GM18507 (cell line): ENCODE data around the gene CCL7.

ENCODE experiments used
- DNase-seq: peaks from one replicate; pipeline ENCODE4 v3.0.0; 2011; ENCODE audit warnings: low read depth; ENCODE audit not compliant: insufficient read length; ENCODE audit errors: extremely low spot score
- FAIRE-seq: peaks from 2 replicates; lab custom pipeline; 2011; peaks lifted over from hg19 to GRCh38; lab: Jason Lieb, UNC

Gene CCL7

GRCh38 chr17:34245351-34245905 lies 24.6 kb upstream of the CCL7 start:
- no peak for DNase-seq
- no peak for FAIRE-seq

DNA sequence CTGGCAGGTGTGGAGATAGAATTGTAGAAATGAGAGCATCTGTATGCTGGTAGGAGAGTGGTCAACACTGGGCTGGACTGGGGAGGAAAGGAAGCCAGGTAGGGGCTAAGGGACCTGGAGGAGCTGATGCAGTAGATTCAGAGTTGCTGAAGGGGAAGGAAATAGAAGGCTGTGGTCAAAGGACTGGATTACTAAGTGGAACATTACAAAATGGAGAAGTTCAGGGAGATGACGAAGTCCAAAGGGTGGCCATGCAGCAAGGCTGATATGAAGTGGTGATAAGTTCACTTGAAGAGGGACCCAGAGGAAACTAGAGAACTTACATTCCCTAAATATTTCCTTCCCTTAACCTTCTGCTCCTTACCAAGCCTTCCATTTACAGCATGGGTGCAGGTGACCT lies 23.6 kb upstream of the CCL7 start:
- no peak for FAIRE-seq
- no peak for DNase-seq

DNA sequence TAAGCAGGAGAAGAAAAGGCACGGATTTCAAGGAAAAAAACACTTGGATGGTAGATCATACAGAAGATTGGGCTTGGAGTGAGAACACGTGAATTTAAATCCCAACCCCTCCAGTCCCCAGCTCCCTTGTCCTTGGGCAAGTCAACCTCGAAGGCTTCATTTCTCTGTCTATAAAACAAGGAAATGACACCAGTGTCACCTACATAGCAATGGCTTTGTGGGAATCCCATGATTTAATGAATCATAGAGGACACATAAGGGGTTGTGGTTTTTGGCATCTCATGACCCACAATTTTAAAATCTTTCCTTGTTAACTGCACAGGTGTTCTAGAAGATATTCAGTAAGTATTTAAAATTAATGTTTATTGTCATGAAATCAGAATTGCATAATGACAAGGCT lies 23.1 kb upstream of the CCL7 start:
- no peak for DNase-seq

GRCh38 chr17:34248511-34249024 lies 21.5 kb upstream of the CCL7 start:
- no peak for DNase-seq

More for the DNA sequence above, 23.1 kb upstream of the CCL7 start:
- FAIRE-seq = no peak

GRCh38 chr17:34249061-34249460 lies 21.0 kb upstream of the CCL7 start:
- DNase-seq (no peak), FAIRE-seq (no peak)

More at GRCh38 chr17:34248511-34249024, 21.5 kb upstream of the CCL7 start:
- FAIRE-seq = no peak

DNA sequence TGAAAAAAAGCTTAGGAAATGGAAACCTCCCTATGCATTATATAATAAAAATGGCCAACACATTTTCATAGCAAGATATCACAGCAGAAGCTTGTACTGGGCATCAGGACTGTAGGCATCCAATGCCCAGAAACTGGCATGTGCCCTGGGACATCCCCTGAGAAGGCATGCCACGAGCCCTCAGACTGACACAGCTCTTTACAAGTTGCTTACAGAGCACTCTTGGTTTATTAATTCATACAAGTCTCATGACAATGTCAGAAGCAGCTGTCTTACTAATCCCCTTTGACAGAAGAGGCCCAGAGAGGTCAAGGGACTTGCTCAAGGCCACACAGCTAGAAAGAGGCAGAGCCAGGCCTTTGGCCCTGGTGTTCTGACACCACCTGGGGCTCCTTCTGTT lies 20.5 kb upstream of the CCL7 start:
- FAIRE-seq = no peak
- no peak for DNase-seq

GRCh38 chr17:34251186-34251585 lies 18.8 kb upstream of the CCL7 start:
- no peak for FAIRE-seq
- DNase-seq = no peak

DNA sequence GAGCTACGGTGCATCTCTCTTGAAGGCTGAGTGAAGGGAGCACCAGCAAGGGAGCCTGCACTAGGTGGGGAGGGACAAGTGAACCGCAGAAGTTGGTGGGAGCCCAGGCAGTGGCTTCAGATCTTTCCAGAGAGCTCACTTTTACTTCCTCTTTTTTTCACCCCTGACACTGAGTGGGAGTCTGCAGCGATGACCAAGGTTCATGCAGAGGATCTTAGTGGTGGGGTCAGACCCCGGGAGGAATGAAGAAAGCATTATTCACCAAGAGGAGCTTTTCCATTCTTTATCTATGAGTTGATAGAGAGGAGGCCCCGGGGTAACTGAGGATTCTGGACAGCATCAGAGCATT lies 18.0 kb upstream of the CCL7 start:
- DNase-seq (peak; percentile 18), FAIRE-seq (peak; percentile 83)

DNA sequence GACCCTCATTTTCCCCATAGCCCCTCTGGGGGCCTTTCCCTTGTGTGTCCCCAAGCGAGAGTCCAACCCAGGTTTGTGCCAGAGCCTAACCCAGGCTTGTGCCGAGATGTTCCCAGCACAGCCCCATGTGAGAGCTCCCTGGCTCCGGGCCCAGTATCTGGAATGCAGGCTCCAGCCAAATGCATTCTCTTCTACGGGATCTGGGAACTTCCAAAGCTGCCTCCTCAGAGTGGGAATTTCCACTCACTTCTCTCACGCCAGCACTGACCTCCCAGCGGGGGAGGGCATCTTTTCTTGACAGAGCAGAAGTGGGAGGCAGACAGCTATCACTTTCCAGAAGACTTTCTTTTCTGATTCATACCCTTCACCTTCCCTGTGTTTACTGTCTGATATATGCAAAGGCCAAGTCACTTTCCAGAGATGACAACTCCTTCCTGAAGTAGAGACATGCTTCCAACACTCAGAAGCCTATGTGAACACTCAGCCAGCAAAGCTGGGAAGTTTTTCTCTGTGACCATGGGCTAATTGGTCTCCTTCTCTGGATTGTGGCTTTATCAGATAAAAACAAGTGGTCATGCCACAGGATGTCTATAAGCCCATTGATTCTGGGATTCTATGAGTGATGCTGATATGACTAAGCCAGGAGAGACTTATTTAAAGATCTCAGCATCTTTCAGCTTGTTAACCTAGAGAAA lies 17.4 kb upstream of the CCL7 start:
- DNase-seq (no peak), FAIRE-seq (no peak)

- DNase-seq (no peak), FAIRE-seq (no peak)
These were observed 16.9 kb upstream of the CCL7 start for GRCh38 chr17:34253139-34253525.

GRCh38 chr17:34254146-34254545 lies 15.9 kb upstream of the CCL7 start:
- FAIRE-seq (no peak), DNase-seq (no peak)

- no peak for DNase-seq
- FAIRE-seq = no peak
These were observed 15.2 kb upstream of the CCL7 start, which contains the start of gene CCL2 for GRCh38 chr17:34254651-34255380. Gene CCL2 (plus strand): TSS chr17:34255285. CDS start chr17:34255350, 65 bp downstream.

DNA sequence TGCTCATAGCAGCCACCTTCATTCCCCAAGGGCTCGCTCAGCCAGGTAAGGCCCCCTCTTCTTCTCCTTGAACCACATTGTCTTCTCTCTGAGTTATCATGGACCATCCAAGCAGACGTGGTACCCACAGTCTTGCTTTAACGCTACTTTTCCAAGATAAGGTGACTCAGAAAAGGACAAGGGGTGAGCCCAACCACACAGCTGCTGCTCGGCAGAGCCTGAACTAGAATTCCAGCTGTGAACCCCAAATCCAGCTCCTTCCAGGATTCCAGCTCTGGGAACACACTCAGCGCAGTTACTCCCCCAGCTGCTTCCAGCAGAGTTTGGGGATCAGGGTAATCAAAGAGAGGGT lies 14.7 kb upstream of the CCL7 start:
- FAIRE-seq (no peak), DNase-seq (no peak)

DNA sequence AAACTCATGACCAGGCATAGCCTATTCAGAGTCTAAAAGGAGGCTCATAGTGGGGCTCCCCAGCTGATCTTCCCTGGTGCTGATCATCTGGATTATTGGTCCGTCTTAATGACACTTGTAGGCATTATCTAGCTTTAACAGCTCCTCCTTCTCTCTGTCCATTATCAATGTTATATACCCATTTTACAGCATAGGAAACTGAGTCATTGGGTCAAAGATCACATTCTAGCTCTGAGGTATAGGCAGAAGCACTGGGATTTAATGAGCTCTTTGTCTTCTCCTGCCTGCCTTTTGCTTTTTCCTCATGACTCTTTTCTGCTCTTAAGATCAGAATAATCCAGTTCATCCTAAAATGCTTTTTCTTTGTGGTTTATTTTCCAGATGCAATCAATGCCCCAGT lies 14.2 kb upstream of the CCL7 start:
- FAIRE-seq (no peak), DNase-seq (no peak)

- FAIRE-seq = no peak
- no peak for DNase-seq
These were observed 12.6 kb upstream of the CCL7 start for GRCh38 chr17:34257299-34257985.

DNA sequence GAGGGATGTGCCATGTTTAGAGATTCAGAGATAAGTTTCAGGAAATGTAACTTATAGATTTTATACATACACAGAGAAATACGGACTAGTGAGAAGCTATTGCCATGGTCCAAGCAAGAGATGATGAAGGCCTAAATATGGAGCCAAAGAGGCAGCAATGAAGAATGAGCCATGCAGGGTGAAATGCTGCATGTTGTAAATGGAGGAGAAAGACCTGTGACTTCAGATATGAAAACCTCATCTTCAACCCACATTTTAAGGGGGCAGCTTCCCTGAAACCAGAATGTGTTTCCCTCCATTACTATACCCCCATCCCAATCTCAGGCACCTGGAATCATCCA lies 12.1 kb upstream of the CCL7 start:
- DNase-seq (no peak), FAIRE-seq (no peak)

DNA sequence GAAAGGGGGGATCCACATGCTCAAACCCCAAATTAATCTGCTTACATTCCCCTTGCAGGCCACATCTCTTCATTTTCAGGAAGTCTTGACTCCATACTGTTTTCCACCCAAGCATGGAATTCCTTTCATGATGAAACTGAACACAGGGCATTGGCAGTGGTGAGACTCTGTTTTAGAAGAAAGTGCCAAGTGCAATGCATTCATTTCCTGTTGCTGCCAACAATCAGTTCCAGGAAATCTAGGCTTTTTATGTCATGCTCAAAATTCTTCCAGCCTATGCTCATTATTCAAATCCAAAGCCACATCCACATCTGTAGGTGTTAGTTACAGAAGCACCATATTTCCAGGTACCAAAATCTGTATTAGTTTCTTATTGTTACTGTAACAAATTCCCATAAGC lies 10.9 kb upstream of the CCL7 start:
- no peak for FAIRE-seq
- no peak for DNase-seq

GRCh38 chr17:34260861-34261260 lies 9.2 kb upstream of the CCL7 start:
- FAIRE-seq (no peak), DNase-seq (no peak)

DNA sequence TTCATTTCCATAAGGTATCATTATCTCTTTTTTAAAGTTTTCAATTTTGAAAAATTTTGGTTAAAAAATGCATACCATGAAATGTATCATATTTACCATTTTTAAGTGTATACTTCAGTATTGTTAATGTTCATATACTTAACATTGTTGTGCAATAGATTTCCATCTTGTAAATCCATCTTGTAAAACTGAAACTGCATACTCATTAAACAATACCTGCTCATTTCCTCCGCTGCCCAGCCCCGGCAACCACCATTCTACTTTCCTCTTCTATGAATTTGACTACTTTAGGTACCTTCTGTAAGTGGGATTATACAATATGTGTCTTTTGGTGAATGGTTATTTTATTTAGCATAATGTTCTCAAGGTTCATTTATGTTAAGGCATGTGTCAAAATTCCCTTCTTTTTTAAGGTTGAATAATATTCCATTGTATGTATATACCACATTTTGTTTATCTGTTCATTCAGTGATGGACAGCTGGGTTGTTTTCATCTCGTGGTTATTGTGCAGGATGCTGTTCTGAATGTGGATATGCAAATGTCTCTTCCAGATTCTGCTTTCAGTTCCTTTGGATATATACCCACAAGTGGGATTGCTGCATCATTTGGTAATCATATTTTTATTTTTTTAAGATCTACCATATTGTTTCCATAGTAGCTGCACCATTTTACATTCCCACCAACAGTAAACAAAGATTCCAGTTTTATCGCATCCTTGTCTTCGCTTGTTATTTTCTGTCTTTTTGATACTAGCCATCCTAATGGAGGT lies 8.3 kb upstream of the CCL7 start:
- DNase-seq (no peak), FAIRE-seq (no peak)

DNA sequence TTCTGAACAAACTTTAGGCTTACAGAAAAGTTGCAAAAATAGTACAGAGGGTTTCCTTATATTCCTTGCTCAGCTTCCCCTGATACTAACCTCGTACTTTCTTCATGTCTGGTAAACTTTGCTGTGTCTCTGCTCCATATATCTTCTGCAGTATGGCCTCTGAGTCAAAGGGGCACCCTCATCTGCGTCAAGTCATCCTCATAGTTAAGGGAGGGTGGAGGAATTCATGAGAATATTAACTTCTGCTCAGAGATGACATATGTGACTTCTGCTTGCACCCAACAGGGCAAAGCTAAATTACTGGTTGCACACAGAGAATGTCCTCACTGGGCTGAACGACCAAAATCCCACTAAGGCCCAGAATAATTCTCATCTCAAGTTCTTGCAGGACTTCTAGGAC lies 4.3 kb upstream of the CCL7 start:
- FAIRE-seq (no peak), DNase-seq (no peak)
